ENCODE measurements around the gene ZNF688. TPM values are rescaled to one million over a fixed set of nuclear protein-coding genes. Genes with fewer than 3 reads are reported as not detected.
A peak's percentile ranks its signal among the peaks of the same experiment; 100 is the strongest.

The ZNF688 gene
- total and polyA plus RNA-seq, 9 of the 15 experiments (the other 6 are each of a cell fraction or from before 2014, with no cell fraction given): 0.48 to 12.9 (median 4.5) TPM

DNA sequence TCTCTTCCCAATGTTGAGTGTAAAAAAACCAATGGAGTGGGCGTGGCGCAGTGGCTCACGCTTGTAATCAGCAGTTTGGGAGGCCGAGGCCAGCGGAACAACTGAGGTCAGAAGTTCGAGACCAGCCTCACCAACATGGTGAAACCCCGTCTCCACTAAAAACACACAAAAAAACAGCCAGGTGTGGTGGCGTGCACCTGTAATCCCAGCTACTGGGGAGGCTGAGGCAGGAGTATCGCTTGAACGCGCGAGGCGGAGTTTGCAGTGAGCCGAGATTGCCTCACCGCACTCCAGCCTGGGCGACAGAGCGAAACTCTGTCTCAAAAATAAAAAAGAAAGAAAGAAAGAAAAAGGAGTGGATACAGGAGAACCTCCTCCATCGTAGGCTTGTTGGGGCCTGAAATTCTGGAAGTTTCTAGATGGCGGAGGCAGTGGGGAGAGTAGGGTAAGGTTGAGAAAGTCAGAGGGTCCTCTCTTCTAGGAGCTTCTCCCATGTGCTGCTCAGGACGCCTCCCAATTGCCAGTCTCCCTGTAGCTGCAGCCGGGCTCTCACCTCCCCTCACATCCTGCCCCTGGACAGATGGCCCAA lies 12.6 kb downstream of the ZNF688 start (continued):
- TF ChIP-seq, protein P1, sequence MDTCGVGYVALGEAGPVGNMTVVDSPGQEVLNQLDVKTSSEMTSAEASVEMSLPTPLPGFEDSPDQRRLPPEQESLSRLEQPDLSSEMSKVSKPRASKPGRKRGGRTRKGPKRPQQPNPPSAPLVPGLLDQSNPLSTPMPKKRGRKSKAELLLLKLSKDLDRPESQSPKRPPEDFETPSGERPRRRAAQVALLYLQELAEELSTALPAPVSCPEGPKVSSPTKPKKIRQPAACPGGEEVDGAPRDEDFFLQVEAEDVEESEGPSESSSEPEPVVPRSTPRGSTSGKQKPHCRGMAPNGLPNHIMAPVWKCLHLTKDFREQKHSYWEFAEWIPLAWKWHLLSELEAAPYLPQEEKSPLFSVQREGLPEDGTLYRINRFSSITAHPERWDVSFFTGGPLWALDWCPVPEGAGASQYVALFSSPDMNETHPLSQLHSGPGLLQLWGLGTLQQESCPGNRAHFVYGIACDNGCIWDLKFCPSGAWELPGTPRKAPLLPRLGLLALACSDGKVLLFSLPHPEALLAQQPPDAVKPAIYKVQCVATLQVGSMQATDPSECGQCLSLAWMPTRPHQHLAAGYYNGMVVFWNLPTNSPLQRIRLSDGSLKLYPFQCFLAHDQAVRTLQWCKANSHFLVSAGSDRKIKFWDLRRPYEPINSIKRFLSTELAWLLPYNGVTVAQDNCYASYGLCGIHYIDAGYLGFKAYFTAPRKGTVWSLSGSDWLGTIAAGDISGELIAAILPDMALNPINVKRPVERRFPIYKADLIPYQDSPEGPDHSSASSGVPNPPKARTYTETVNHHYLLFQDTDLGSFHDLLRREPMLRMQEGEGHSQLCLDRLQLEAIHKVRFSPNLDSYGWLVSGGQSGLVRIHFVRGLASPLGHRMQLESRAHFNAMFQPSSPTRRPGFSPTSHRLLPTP (IDR thresholded peaks at IDR 0.05; ENCODE audit: borderline replicate concordance, extremely low read depth, insufficient read length): peak; percentile 87
- TF ChIP-seq, protein P2, sequence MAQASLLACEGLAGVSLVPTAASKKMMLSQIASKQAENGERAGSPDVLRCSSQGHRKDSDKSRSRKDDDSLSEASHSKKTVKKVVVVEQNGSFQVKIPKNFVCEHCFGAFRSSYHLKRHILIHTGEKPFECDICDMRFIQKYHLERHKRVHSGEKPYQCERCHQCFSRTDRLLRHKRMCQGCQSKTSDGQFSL (CRISPR knock-in tag; IDR thresholded peaks at IDR 0.05): no peak
- TF ChIP-seq, protein P2 (tag; IDR thresholded peaks at IDR 0.05): no peak
- TF ChIP-seq, protein P3, sequence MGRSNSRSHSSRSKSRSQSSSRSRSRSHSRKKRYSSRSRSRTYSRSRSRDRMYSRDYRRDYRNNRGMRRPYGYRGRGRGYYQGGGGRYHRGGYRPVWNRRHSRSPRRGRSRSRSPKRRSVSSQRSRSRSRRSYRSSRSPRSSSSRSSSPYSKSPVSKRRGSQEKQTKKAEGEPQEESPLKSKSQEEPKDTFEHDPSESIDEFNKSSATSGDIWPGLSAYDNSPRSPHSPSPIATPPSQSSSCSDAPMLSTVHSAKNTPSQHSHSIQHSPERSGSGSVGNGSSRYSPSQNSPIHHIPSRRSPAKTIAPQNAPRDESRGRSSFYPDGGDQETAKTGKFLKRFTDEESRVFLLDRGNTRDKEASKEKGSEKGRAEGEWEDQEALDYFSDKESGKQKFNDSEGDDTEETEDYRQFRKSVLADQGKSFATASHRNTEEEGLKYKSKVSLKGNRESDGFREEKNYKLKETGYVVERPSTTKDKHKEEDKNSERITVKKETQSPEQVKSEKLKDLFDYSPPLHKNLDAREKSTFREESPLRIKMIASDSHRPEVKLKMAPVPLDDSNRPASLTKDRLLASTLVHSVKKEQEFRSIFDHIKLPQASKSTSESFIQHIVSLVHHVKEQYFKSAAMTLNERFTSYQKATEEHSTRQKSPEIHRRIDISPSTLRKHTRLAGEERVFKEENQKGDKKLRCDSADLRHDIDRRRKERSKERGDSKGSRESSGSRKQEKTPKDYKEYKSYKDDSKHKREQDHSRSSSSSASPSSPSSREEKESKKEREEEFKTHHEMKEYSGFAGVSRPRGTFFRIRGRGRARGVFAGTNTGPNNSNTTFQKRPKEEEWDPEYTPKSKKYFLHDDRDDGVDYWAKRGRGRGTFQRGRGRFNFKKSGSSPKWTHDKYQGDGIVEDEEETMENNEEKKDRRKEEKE (IDR thresholded peaks at IDR 0.05; ENCODE audit: borderline replicate concordance in 1 of 2, control insufficient read depth in 1 of 2, low read depth in 2 of 2, low read length in 1 of 2): no peak
- TF ChIP-seq DPF2 (IDR thresholded peaks at IDR 0.05) (peak; percentile 73; the same call in 1 of the 2 replicates), CBFB (CRISPR knock-in tag; IDR thresholded peaks at IDR 0.05) (no peak), ETV1 (tag; conservative IDR thresholded peaks at IDR 0.05; ENCODE audit: low read depth) (no peak), MIER1 (IDR thresholded peaks at IDR 0.05; ENCODE audit: low read depth) (peak; percentile 71), RBM22 (IDR thresholded peaks at IDR 0.05; ENCODE audit: low read depth, low read length, poor library complexity, severe bottlenecking) (no peak), NFIC (IDR thresholded peaks at IDR 0.05) (0 out of 2 replicates have a peak, but pooled peaks have one; percentile 13)
- TF ChIP-seq, protein P4, sequence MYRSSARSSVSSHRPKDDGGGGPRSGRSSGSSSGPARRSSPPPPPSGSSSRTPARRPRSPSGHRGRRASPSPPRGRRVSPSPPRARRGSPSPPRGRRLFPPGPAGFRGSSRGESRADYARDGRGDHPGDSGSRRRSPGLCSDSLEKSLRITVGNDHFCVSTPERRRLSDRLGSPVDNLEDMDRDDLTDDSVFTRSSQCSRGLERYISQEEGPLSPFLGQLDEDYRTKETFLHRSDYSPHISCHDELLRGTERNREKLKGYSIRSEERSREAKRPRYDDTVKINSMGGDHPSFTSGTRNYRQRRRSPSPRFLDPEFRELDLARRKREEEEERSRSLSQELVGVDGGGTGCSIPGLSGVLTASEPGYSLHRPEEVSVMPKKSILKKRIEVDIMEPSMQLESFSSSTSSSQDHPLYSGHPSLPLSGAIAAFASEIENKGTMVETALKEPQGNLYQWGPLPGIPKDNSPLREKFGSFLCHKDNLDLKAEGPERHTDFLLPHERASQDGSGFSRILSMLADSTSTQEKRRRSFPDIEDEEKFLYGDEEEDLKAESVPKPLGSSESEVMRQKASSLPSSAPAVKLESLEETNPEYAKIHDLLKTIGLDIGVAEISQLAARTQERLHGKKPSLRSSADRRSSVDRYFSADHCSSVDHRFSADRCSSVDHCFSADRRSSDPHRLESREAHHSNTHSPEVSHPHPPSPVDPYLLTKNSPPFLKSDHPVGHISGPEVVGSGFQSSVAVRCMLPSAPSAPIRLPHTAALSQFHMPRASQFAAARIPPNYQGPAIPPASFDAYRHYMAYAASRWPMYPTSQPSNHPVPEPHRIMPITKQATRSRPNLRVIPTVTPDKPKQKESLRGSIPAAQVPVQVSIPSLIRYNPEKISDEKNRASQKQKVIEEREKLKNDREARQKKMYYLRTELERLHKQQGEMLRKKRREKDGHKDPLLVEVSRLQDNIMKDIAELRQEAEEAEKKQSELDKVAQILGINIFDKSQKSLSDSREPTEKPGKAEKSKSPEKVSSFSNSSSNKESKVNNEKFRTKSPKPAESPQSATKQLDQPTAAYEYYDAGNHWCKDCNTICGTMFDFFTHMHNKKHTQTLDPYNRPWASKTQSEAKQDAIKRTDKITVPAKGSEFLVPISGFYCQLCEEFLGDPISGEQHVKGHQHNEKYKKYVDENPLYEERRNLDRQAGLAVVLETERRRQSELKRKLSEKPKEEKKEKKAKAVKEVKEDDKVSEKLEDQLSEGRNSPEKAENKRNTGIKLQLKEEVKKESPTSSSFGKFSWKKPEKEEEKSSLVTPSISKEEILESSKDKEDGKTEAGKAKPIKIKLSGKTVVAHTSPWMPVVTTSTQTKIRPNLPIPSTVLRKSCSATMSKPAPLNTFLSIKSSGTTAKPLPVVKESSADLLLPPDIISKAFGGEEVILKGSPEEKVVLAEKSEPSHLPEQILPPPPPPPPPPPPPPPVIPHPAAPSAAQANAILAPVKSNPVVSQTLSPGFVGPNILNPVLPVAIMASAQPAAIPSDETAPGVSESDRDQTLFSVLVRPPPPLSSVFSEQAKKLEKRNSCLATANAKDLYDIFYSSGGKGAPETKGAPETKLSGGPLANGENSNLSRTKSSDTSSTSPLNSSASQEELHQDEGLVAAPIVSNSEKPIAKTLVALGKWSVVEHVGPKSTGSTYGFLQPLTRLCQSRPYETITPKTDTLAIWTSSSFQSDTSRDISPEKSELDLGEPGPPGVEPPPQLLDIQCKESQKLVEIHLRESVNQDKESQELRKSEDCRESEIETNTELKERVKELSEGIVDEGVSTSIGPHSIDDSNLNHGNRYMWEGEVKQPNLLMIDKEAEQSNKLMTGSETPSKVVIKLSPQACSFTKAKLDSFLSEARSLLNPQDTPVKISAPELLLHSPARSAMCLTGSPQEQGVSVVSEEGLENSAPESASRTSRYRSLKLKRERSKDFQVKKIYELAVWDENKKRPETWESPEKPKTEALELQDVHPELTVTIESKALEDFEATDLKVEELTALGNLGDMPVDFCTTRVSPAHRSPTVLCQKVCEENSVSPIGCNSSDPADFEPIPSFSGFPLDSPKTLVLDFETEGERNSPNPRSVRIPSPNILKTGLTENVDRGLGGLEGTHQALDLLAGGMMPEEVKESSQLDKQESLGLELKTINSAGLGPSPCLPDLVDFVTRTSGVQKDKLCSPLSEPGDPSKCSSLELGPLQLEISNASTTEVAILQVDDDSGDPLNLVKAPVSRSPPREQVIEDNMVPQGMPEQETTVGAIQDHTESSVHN (IDR thresholded peaks at IDR 0.05; ENCODE audit: borderline replicate concordance in 1 of 2, low read depth in 1 of 2): no peak
